Measurements from ENCODE around the gene SPON1. TPM values are rescaled to one million over a fixed set of nuclear protein-coding genes. Genes with fewer than 3 reads are reported as not detected.
A peak's percentile ranks its signal among the peaks of the same experiment; 100 is the strongest.

Gene SPON1
- total and polyA plus RNA-seq, 8 donors = 9.3 to 122 (median 26.9) TPM

- WGBS, 5 donors = 59 to 69% (median 69%) methylated on average over 3 of the region's 3 CpGs
- Histone ChIP-seq H3K27me3 (no peaks in the 10 kb centered on the region), H3K4me3 (no peak overlapping the region), H3K4me1 (peaks cover 0 to 4% (median 2%) of the 10 kb centered on the region in 4 donors), H3K36me3 (no peaks in the 10 kb centered on the region), H3K9me3 (no peaks in the 10 kb centered on the region), H3K27ac (peak overlapping the region in 1 of 5 donors; percentile 77)
- intact Hi-C loops (cut with DNase I; ENCODE audit: low total_unique reads) = no loop called here
- TF ChIP-seq CTCF (IDR thresholded peaks at IDR 0.05) (no peak), POLR2AphosphoS5 (IDR thresholded peaks at IDR 0.05) (no peak), POLR2A (IDR thresholded peaks at IDR 0.05) (no peak), EP300 (IDR thresholded peaks at IDR 0.05) (no peak)
- DNase-seq = no peak
Measured at GRCh38 chr11:14218728-14219127, 256.2 kb downstream of the SPON1 start.

- no peak for TF ChIP-seq EP300 (IDR thresholded peaks at IDR 0.05)
- TF ChIP-seq CTCF (IDR thresholded peaks at IDR 0.05) = no peak
- TF ChIP-seq POLR2A (IDR thresholded peaks at IDR 0.05) = no peak
- TF ChIP-seq POLR2AphosphoS5 (IDR thresholded peaks at IDR 0.05) = no peak
- intact Hi-C loops (cut with DNase I; ENCODE audit: low total_unique reads) = no loop called here
- no peak overlapping the region for H3K27ac ChIP-seq
Measured at GRCh38 chr11:14223636-14224288, 261.2 kb downstream of the SPON1 start.

GRCh38 chr11:14224395-14224794, 261.9 kb downstream of the SPON1 start:
- no peak overlapping the region for H3K4me3 ChIP-seq
- H3K36me3 ChIP-seq = no peaks in the 10 kb centered on the region
- TF ChIP-seq POLR2AphosphoS5 (IDR thresholded peaks at IDR 0.05) (no peak), CTCF (IDR thresholded peaks at IDR 0.05) (no peak), POLR2A (IDR thresholded peaks at IDR 0.05) (no peak), EP300 (IDR thresholded peaks at IDR 0.05) (no peak)
- H3K27ac ChIP-seq = no peak overlapping the region
- intact Hi-C loops (cut with DNase I; ENCODE audit: low total_unique reads) = no loop called here
- peaks cover 0 to 8% (median 2%) of the 10 kb centered on the region in 4 donors for H3K9me3 ChIP-seq
- DNase-seq = no peak
- no peaks in the 10 kb centered on the region for H3K27me3 ChIP-seq
- H3K4me1 ChIP-seq = peaks cover 0 to 12% (median 6%) of the 10 kb centered on the region in 4 donors
- 48 to 59% (median 55%) methylated on average over 2 of the region's 2 CpGs for WGBS, 5 donors

More at GRCh38 chr11:14223636-14224288, 261.2 kb downstream of the SPON1 start:
- Histone ChIP-seq H3K27me3 (no peaks in the 10 kb centered on the region), H3K9me3 (peaks cover 0 to 8% (median 2%) of the 10 kb centered on the region in 4 donors), H3K36me3 (no peaks in the 10 kb centered on the region), H3K4me3 (no peak overlapping the region), H3K4me1 (peaks cover 0 to 12% (median 6%) of the 10 kb centered on the region in 4 donors)
- DNase-seq = no peak
- WGBS, 5 donors = 37 to 56% (median 48%) methylated on average over 5 of the region's 5 CpGs

GRCh38 chr11:14225666-14226065, 263.1 kb downstream of the SPON1 start:
- 84 to 91% (median 87%) methylated on average over 4 of the region's 4 CpGs for WGBS, 5 donors
- Histone ChIP-seq H3K4me3 (no peak overlapping the region), H3K36me3 (no peaks in the 10 kb centered on the region), H3K4me1 (peaks cover 0 to 12% (median 6%) of the 10 kb centered on the region in 4 donors), H3K9me3 (peaks cover 0 to 8% (median 2%) of the 10 kb centered on the region in 4 donors), H3K27me3 (no peaks in the 10 kb centered on the region), H3K27ac (no peak overlapping the region)
- TF ChIP-seq CTCF (IDR thresholded peaks at IDR 0.05) = no peak
- no peak for TF ChIP-seq POLR2AphosphoS5 (IDR thresholded peaks at IDR 0.05)
- TF ChIP-seq EP300 (IDR thresholded peaks at IDR 0.05) = no peak
- no peak for TF ChIP-seq POLR2A (IDR thresholded peaks at IDR 0.05)
- intact Hi-C loops (cut with DNase I; ENCODE audit: low total_unique reads) = no loop called here
- DNase-seq = no peak
